H1 (cell line): ENCODE measurements around the gene ABHD2. TPM values are rescaled to one million over a fixed set of nuclear protein-coding genes. Genes with fewer than 3 reads are reported as not detected.

Experiments
- CTCF ChIP-seq, 3 experiments: IDR thresholded peaks; 1 replicate in 2 of 3; 2 replicates in 1 of 3; pipeline versions ENCODE4 v1.5.1 to v1.6.1; 2011; ENCODE audit warnings: low read length in 3 of 3, mild to moderate bottlenecking in 3 of 3, inconsistent platforms in 2 of 3, low read depth in 1 of 3, moderate library complexity in 1 of 3; ENCODE audit not compliant: insufficient read depth in 1 of 3; ENCODE audit errors: control extremely low read depth in 1 of 3
- EGR1 ChIP-seq: IDR thresholded peaks from 2 replicates; pipeline ENCODE4 v1.6.1; 2011; ENCODE audit warnings: low read depth, low read length, borderline replicate concordance
- RAD21 ChIP-seq, 2 experiments: IDR thresholded peaks in 1 of 2; conservative IDR thresholded peaks in 1 of 2; 2 replicates each; pipeline ENCODE4 v1.6.1; 2011; ENCODE audit warnings: low read depth in 2 of 2, low read length in 2 of 2, improper control_type of control experiment in 1 of 2, inconsistent platforms in 1 of 2, mild to moderate bottlenecking in 1 of 2, moderate library complexity in 1 of 2
- polyA plus RNA-seq, 7 experiments: library from polyadenylated mRNA; depleted of rRNA in 3 of 7; stranded (reverse) in 5 of 7; unstranded in 2 of 7; fragments of >200 nt in 5 of 7; fragments of 200-250 nt in 2 of 7; gene quantifications; 1 replicate in 5 of 7; 2 replicates in 1 of 7; 4 replicates in 1 of 7; pipeline versions ENCODE4 v1.2.1 to v1.2.3, GENCODE V29; 2011 to 2013; ENCODE audit warnings: missing spikeins in 2 of 7, mixed read lengths in 2 of 7
- total RNA-seq: library from RNA; stranded (reverse); fragmentation: NEBNext Ultra II Directional; extraction: Animal tissue kit (Norgen Biotek cat#: 25700); gene quantifications from 2 replicates; pipeline ENCODE4 v1.2.1, GENCODE V29; 2021

ABHD2 gene
- total and polyA plus RNA-seq, 2 of the 8 experiments (the other 6 are each of a cell fraction or from before 2014, with no cell fraction given), result 9.1 to 23.7 TPM

- TF ChIP-seq CTCF (IDR thresholded peaks at IDR 0.05; ENCODE audit: control extremely low read depth in 1 of 3, insufficient read depth in 1 of 3, low read depth in 1 of 3, low read length in 3 of 3) (peak; percentile 41 to 90 (median 83)), EGR1 (no peak), RAD21 (IDR thresholded peaks at IDR 0.05 in 1 of 2, conservative IDR thresholded peaks at IDR 0.05 in 1 of 2; ENCODE audit: low read depth in 2 of 2, low read length in 2 of 2) (peak; percentile 86)
These were observed 89.5 kb downstream of the ABHD2 start (continued) for GRCh38 chr15:89177633-89178306.
